ENCODE results near the gene ZFYVE19. TPM values are rescaled to one million over a fixed set of nuclear protein-coding genes. Genes with fewer than 3 reads are reported as not detected.
A peak's percentile ranks its signal among the peaks of the same experiment; 100 is the strongest.

The ZFYVE19 gene
- total RNA-seq (10 to 100 TPM; 14.2 to 29.2 (median 18.2) TPM), polyA plus RNA-seq (10 to 100 TPM; 11.9 to 18.1 TPM)
- long read RNA-seq, donor 1, transcript ZFYVE19-203 (11 exons, 2,775 nt) = major isoform, 21 of 47 reads
- long read RNA-seq, donor 1, transcript ZFYVE19-201 (10 exons, 1,555 nt) = minor isoform, 5 of 47 reads
- long read RNA-seq, donor 1, partial matches to known transcripts = 14 of 47 reads
- long read RNA-seq, donor 1, other reads (novel, unspliced or antisense) = 4 of 47 reads
- long read RNA-seq, donor 2, transcript ZFYVE19-203 (11 exons, 2,775 nt) = major isoform, 28 of 50 reads
- long read RNA-seq, donor 2, transcript ZFYVE19-201 (10 exons, 1,555 nt) = minor isoform, 6 of 50 reads
- long read RNA-seq, donor 2, partial matches to known transcripts = 8 of 50 reads
- long read RNA-seq, donor 2, other reads (novel, unspliced or antisense) = 7 of 50 reads
- long read RNA-seq, donor 3, transcript ZFYVE19-201 (10 exons, 1,555 nt) = minor isoform, 6 of 30 reads
- long read RNA-seq, donor 3, transcript ZFYVE19-203 (11 exons, 2,775 nt) = major isoform, 14 of 30 reads
- long read RNA-seq, donor 3, partial matches to known transcripts = 3 of 30 reads
- long read RNA-seq, donor 3, other reads (novel, unspliced or antisense) = 7 of 30 reads

GRCh38 chr15:40807028-40807887, at the start of gene ZFYVE19, which contains the start of gene DNAJC17:
TSS of gene ZFYVE19 (plus strand) at chr15:40807089. CDS start at chr15:40807590, 501 bp downstream.
TSS of gene DNAJC17 (minus strand) at chr15:40807473. CDS start at chr15:40807446, 27 bp downstream.
- TF ChIP-seq CTCF (IDR thresholded peaks at IDR 0.05) = peak in 3 of 9 donors; percentile 18 to 31 (median 21)
- ATAC-seq = peak; percentile 99

GRCh38 chr15:40759961-40760360, 46.9 kb upstream of the ZFYVE19 start:
- Histone ChIP-seq H3K36me3 (no peaks in the 10 kb centered on the region), H3K27me3 (no peaks in the 10 kb centered on the region), H3K4me1 (peaks cover 0 to 33% (median 29%) of the 10 kb centered on the region in 9 donors), H3K9me3 (no peaks in the 10 kb centered on the region), H3K4me3 (no peak overlapping the region), H3K27ac (no peak overlapping the region)
- intact Hi-C loops (cut with DNase I) = loop anchor here in 1 of 10 donors (10.0 kb wide), 1 partner anchor 135 kb away; the partner anchor contains the start of gene VPS18
- no peak for TF ChIP-seq CTCF (IDR thresholded peaks at IDR 0.05)
- ATAC-seq (no peak), DNase-seq (no peak)
- WGBS, 2 donors = 95 to 96% methylated on average over 5 of the region's 5 CpGs

More at GRCh38 chr15:40807028-40807887, at the start of gene ZFYVE19, which contains the start of gene DNAJC17:
- peaks cover 0 to 41% (median 10%) of the 10 kb centered on the region in 9 donors for H3K36me3 ChIP-seq
- peak within 1 kb of the TSS; percentile 80 to 99 (median 96) for H3K27ac ChIP-seq
- 0 to 1% methylated on average over 64 of the region's 64 CpGs for WGBS, 2 donors
- peak within 1 kb of the TSS; percentile 70 to 96 (median 88) for H3K4me3 ChIP-seq
- peaks cover 3 to 56% (median 26%) of the 10 kb centered on the region in 9 donors for H3K4me1 ChIP-seq
- no peaks in the 10 kb centered on the region for H3K9me3 ChIP-seq
- H3K27me3 ChIP-seq = no peaks in the 10 kb centered on the region
- intact Hi-C loops (cut with DNase I) = loop anchor here in 1 of 10 donors (1.0 to 10.0 kb wide), 3 partner anchors 52 to 112 kb away; partner anchors contain the start of genes RAD51, RMDN3 and VPS18
- peak; percentile 95 to 99 for DNase-seq

GRCh38 chr15:40762919-40763800, 43.7 kb upstream of the ZFYVE19 start:
- H3K4me3 ChIP-seq = peak overlapping the region; percentile 35 to 76 (median 62)
- H3K27ac ChIP-seq = peak overlapping the region in 9 of 10 donors; percentile 28 to 80 (median 68)
- no peaks in the 10 kb centered on the region for H3K9me3 ChIP-seq
- intact Hi-C loops (cut with DNase I) = no loop called here
- TF ChIP-seq CTCF (IDR thresholded peaks at IDR 0.05) = no peak
- DNase-seq (peak; percentile 71), ATAC-seq (peak; percentile 7 to 44 (median 22))
- 29 to 30% methylated on average over 55 of the region's 55 CpGs for WGBS, 2 donors
- H3K4me1 ChIP-seq = peaks cover 0 to 36% (median 25%) of the 10 kb centered on the region in 9 donors
- peaks cover 0 to 15% (median 0%) of the 10 kb centered on the region in 9 donors for H3K36me3 ChIP-seq
- H3K27me3 ChIP-seq = no peaks in the 10 kb centered on the region

All from heart right ventricle (tissue), 16 donors.